SK-N-SH (cell line): Measurements from ENCODE around the gene MS4A12.

Experiments used
- CTCF ChIP-seq: fragments of 200-600 bp; sonication (generic); IDR thresholded peaks from 2 replicates; pipeline ENCODE4 v1.6.1; 2017; ENCODE audit warnings: antibody characterized with exemption, mild to moderate bottlenecking, moderate library complexity
- ELF1 ChIP-seq: IDR thresholded peaks from 2 replicates; pipeline ENCODE4 v1.4.0; 2012
- EP300 ChIP-seq, 2 experiments: IDR thresholded peaks; 2 replicates each; pipeline versions ENCODE4 v1.4.0 to v1.6.1; 2012; ENCODE audit warnings: borderline replicate concordance in 1 of 2, low read depth in 1 of 2, low read length in 1 of 2
- MAX ChIP-seq: IDR thresholded peaks from 2 replicates; pipeline ENCODE4 v1.4.0; 2012; ENCODE audit warnings: low read depth
- PBX3 ChIP-seq: IDR thresholded peaks from 2 replicates; pipeline ENCODE4; 2012
- POLR2AphosphoS5 ChIP-seq: IDR thresholded peaks from 2 replicates; pipeline ENCODE4 v1.6.1; 2012; ENCODE audit warnings: low read depth, low read length
- RAD21 ChIP-seq: IDR thresholded peaks from 2 replicates; pipeline ENCODE4 v1.6.1; 2012; ENCODE audit warnings: mild to moderate bottlenecking, low read length
- REST ChIP-seq: IDR thresholded peaks from 2 replicates; pipeline ENCODE4 v1.6.1; 2012; ENCODE audit warnings: mild to moderate bottlenecking, low read depth, low read length, moderate library complexity
- RXRA ChIP-seq: IDR thresholded peaks from 2 replicates; pipeline ENCODE4 v1.4.0; 2012; ENCODE audit warnings: low read depth, mild to moderate bottlenecking, borderline replicate concordance
- USF2 ChIP-seq: fragments of 150-350 bp; IDR thresholded peaks from 2 replicates; pipeline ENCODE4 v1.6.1; 2017; ENCODE audit warnings: antibody characterized with exemption, low read length, low read depth, borderline replicate concordance

GRCh38 chr11:60511393-60511792, 18.8 kb downstream of the MS4A12 start:
- TF ChIP-seq CTCF (no peak), POLR2AphosphoS5 (no peak), MAX (no peak), REST (no peak), RXRA (no peak), RAD21 (no peak), PBX3 (no peak), ELF1 (no peak), EP300 (IDR thresholded peaks at IDR 0.05; ENCODE audit: borderline replicate concordance in 1 of 2, low read depth in 1 of 2, low read length in 1 of 2) (no peak), USF2 (no peak)
